ENCODE data around the gene PRDM4. TPM values are rescaled to one million over a fixed set of nuclear protein-coding genes. Genes with fewer than 3 reads are reported as not detected.
"Not testable (repeated sequence)": the region's sequence is repeated elsewhere in the genome, so short reads cannot be mapped to it uniquely, and the experiment has no call there.

The PRDM4 gene
- total and polyA plus RNA-seq, 4 donors: 2.3 to 7.5 (median 5.6) TPM

- H3K9ac ChIP-seq (ENCODE audit: low read depth in 1 of 2, low read length in 2 of 2): no peak overlapping the region
- H3K9me3 ChIP-seq (ENCODE audit: control insufficient read depth in 4 of 4, low read length in 3 of 4): no peaks in the 10 kb centered on the region
- H3K36me3 ChIP-seq (ENCODE audit: control insufficient read depth in 4 of 4, insufficient read depth in 3 of 4, low read depth in 1 of 4, low read length in 3 of 4): peaks cover 6 to 35% (median 26%) of the 10 kb centered on the region in 4 donors
- H3K4me3 ChIP-seq (ENCODE audit: low read depth in 1 of 3, low read length in 3 of 3): no peak overlapping the region
- H3K27ac ChIP-seq (ENCODE audit: low read depth in 1 of 2, low read length in 2 of 2): no peak overlapping the region
- H3K27me3 ChIP-seq (ENCODE audit: control insufficient read depth in 4 of 4, insufficient read depth in 4 of 4, low read length in 3 of 4): no peaks in the 10 kb centered on the region
- TF ChIP-seq, protein P1, sequence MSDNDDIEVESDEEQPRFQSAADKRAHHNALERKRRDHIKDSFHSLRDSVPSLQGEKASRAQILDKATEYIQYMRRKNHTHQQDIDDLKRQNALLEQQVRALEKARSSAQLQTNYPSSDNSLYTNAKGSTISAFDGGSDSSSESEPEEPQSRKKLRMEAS (IDR thresholded peaks at IDR 0.05): no peak
- TF ChIP-seq, protein P2, sequence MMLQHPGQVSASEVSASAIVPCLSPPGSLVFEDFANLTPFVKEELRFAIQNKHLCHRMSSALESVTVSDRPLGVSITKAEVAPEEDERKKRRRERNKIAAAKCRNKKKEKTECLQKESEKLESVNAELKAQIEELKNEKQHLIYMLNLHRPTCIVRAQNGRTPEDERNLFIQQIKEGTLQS (IDR thresholded peaks at IDR 0.05): no peak
- TF ChIP-seq, protein P3, sequence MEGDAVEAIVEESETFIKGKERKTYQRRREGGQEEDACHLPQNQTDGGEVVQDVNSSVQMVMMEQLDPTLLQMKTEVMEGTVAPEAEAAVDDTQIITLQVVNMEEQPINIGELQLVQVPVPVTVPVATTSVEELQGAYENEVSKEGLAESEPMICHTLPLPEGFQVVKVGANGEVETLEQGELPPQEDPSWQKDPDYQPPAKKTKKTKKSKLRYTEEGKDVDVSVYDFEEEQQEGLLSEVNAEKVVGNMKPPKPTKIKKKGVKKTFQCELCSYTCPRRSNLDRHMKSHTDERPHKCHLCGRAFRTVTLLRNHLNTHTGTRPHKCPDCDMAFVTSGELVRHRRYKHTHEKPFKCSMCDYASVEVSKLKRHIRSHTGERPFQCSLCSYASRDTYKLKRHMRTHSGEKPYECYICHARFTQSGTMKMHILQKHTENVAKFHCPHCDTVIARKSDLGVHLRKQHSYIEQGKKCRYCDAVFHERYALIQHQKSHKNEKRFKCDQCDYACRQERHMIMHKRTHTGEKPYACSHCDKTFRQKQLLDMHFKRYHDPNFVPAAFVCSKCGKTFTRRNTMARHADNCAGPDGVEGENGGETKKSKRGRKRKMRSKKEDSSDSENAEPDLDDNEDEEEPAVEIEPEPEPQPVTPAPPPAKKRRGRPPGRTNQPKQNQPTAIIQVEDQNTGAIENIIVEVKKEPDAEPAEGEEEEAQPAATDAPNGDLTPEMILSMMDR (IDR thresholded peaks at IDR 0.05; ENCODE audit: low read depth, low read length, missing input control): no peak
- TF ChIP-seq JUND (IDR thresholded peaks at IDR 0.05) (no peak), NR2F2 (IDR thresholded peaks at IDR 0.05) (no peak), FOXA1 (IDR thresholded peaks at IDR 0.05) (no peak), RXRA (IDR thresholded peaks at IDR 0.05) (no peak), YY1 (IDR thresholded peaks at IDR 0.05) (no peak), HNF4A (conservative IDR thresholded peaks at IDR 0.05) (no peak), FOXA2 (IDR thresholded peaks at IDR 0.05) (no peak), TAF1 (conservative IDR thresholded peaks at IDR 0.05) (no peak), SP1 (IDR thresholded peaks at IDR 0.05) (no peak), HNF4G (IDR thresholded peaks at IDR 0.05) (no peak), GABPA (IDR thresholded peaks at IDR 0.05 in 1 of 2, conservative IDR thresholded peaks at IDR 0.05 in 1 of 2) (no peak)
- TF ChIP-seq, protein P4, sequence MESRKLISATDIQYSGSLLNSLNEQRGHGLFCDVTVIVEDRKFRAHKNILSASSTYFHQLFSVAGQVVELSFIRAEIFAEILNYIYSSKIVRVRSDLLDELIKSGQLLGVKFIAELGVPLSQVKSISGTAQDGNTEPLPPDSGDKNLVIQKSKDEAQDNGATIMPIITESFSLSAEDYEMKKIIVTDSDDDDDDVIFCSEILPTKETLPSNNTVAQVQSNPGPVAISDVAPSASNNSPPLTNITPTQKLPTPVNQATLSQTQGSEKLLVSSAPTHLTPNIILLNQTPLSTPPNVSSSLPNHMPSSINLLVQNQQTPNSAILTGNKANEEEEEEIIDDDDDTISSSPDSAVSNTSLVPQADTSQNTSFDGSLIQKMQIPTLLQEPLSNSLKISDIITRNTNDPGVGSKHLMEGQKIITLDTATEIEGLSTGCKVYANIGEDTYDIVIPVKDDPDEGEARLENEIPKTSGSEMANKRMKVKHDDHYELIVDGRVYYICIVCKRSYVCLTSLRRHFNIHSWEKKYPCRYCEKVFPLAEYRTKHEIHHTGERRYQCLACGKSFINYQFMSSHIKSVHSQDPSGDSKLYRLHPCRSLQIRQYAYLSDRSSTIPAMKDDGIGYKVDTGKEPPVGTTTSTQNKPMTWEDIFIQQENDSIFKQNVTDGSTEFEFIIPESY (IDR thresholded peaks at IDR 0.05): no peak
- no peak for DNase-seq (ENCODE audit: low spot score)
- H3K4me1 ChIP-seq (ENCODE audit: control insufficient read depth in 4 of 4, insufficient read depth in 4 of 4, low read length in 3 of 4): no peaks in the 10 kb centered on the region
Measured at GRCh38 chr12:107715780-107716179, 45.2 kb downstream of the PRDM4 start.

DNA sequence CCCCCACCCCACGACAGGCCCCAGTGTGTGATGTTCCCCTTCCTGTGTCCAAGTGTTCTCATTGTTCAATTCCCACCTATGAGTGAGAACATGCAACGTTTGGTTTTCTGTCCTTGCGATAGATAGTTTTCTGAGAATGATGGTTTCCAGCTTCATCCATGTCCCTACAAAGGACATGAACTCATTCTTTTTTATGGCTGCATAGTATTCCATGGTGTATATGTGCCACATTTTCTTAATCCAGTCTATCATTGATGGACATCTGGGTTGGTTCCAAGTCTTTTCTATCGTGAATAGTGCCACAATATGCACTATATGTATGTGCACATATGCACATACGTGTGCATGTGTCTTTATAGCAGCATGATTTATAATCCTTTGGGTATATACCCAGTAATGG, 55.4 kb downstream of the PRDM4 start:
- H3K4me1 ChIP-seq (ENCODE audit: control insufficient read depth in 4 of 4, insufficient read depth in 4 of 4, low read length in 3 of 4); H3K27ac ChIP-seq (ENCODE audit: low read depth in 1 of 2, low read length in 2 of 2); H3K9ac ChIP-seq (ENCODE audit: low read depth in 1 of 2, low read length in 2 of 2); H3K27me3 ChIP-seq (ENCODE audit: control insufficient read depth in 4 of 4, insufficient read depth in 4 of 4, low read length in 3 of 4); DNase-seq (ENCODE audit: low spot score); H3K9me3 ChIP-seq (ENCODE audit: control insufficient read depth in 4 of 4, low read length in 3 of 4); H3K4me3 ChIP-seq (ENCODE audit: low read depth in 1 of 3, low read length in 3 of 3): not testable (repeated sequence)
- 99% methylated on average over 4 of the region's 5 CpGs for WGBS
- peaks cover 7 to 67% (median 56%) of the 10 kb centered on the region in 4 donors for H3K36me3 ChIP-seq (ENCODE audit: control insufficient read depth in 4 of 4, insufficient read depth in 3 of 4, low read depth in 1 of 4, low read length in 3 of 4)

GRCh38 chr12:107704041-107704440, 56.9 kb downstream of the PRDM4 start:
- H3K4me1 ChIP-seq (ENCODE audit: control insufficient read depth in 4 of 4, insufficient read depth in 4 of 4, low read length in 3 of 4): no peaks in the 10 kb centered on the region
- no peak overlapping the region for H3K27ac ChIP-seq (ENCODE audit: low read depth in 1 of 2, low read length in 2 of 2)
- H3K27me3 ChIP-seq (ENCODE audit: control insufficient read depth in 4 of 4, insufficient read depth in 4 of 4, low read length in 3 of 4): no peaks in the 10 kb centered on the region
- DNase-seq (ENCODE audit: low spot score): no peak
- TF ChIP-seq RAD21 (IDR thresholded peaks at IDR 0.05) (no peak), HNF4G (IDR thresholded peaks at IDR 0.05) (no peak), FOXA2 (IDR thresholded peaks at IDR 0.05) (no peak), EGR1 (IDR thresholded peaks at IDR 0.05; ENCODE audit: low read depth in 2 of 2) (no peak), GABPA (IDR thresholded peaks at IDR 0.05 in 1 of 2, conservative IDR thresholded peaks at IDR 0.05 in 1 of 2) (no peak), HNF4A (conservative IDR thresholded peaks at IDR 0.05) (no peak), RXRA (IDR thresholded peaks at IDR 0.05) (no peak), FOXA1 (IDR thresholded peaks at IDR 0.05) (no peak), TAF1 (conservative IDR thresholded peaks at IDR 0.05) (no peak), YY1 (IDR thresholded peaks at IDR 0.05) (no peak)
- TF ChIP-seq, protein P3 (IDR thresholded peaks at IDR 0.05; ENCODE audit: low read depth, low read length, missing input control): no peak
- TF ChIP-seq, protein P2 (IDR thresholded peaks at IDR 0.05): no peak
- TF ChIP-seq, protein P1 (IDR thresholded peaks at IDR 0.05): no peak
- TF ChIP-seq, protein P4 (IDR thresholded peaks at IDR 0.05): no peak
- no peak overlapping the region for H3K4me3 ChIP-seq (ENCODE audit: low read depth in 1 of 3, low read length in 3 of 3)
- H3K9ac ChIP-seq (ENCODE audit: low read depth in 1 of 2, low read length in 2 of 2): no peak overlapping the region
- H3K9me3 ChIP-seq (ENCODE audit: control insufficient read depth in 4 of 4, low read length in 3 of 4): no peaks in the 10 kb centered on the region
- peaks cover 2 to 68% (median 58%) of the 10 kb centered on the region in 4 donors for H3K36me3 ChIP-seq (ENCODE audit: control insufficient read depth in 4 of 4, insufficient read depth in 3 of 4, low read depth in 1 of 4, low read length in 3 of 4)
- 93% methylated on average over 5 of the region's 5 CpGs for WGBS

All from liver (tissue), 9 donors.